GM21529 (cell line): ENCODE measurements around the gene FGF19.

ENCODE experiments used
- ATAC-seq: cut with Tn5 transposase; IDR thresholded peaks from one replicate; pipeline ENCODE4 v1.9.1; 2021; ENCODE audit not compliant: unreplicated experiment

FGF19 gene

DNA sequence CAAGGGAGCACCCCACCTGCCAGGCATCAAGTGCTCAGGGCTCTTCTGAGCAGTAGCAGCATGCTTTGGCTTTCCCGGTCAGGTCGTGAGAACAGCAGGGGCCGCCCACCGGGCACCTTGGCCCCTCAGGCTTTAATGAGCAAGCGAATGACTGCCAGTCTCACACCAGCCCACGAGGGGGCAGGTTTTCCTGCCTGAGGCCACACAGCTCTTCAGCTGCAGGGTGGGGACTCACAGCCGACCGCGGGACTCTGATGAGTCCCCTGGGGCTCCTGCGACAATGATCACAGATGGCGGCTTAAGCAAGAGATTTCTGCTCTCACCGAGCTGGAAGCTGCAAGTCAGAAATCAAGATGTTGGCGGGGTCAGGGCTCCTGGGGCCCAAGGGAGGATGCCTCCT lies 14.3 kb upstream of the FGF19 start:
- ATAC-seq: no peak

DNA sequence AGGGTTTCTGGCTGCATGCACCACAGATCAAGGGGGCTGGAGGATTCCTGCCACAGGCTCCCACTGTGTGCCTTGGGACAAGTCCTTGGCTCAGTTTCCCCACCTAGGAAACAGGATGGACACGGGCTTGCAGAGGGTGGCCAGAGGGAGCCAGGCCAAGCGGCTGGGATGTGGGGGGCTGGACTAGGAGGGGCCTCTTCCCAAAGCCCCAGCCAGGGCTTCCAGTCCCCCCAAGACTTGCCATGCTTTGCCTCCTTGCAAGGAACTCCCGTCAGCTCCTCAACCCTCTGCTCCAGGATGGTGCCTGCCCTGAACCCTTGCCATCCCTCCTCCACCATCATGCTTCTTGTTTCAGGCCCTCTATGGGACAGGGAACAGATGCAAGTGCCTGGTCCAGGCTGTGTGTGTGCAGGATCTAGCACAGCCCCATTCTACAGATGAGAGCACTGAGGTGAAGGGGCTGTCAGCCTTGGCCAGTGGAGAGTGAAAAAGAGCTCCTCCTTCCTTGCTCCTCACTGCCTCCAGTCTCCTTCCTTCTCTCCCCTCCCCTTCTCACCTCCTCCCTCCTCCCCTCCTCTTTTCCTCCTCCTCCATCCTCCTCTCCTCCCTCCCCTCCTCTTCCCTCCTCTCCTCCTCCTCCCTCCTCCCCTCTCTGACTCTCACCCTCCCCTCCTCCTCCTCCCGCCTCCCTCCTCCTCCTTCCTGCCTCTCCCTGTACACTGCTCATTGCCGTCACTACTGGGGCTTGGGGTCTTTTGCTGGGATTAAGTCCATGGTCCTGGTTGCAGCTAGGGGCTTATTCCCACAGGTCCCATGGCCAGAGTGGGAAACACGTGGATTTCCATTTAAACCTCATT lies 13.3 kb upstream of the FGF19 start:
- no peak for ATAC-seq

DNA sequence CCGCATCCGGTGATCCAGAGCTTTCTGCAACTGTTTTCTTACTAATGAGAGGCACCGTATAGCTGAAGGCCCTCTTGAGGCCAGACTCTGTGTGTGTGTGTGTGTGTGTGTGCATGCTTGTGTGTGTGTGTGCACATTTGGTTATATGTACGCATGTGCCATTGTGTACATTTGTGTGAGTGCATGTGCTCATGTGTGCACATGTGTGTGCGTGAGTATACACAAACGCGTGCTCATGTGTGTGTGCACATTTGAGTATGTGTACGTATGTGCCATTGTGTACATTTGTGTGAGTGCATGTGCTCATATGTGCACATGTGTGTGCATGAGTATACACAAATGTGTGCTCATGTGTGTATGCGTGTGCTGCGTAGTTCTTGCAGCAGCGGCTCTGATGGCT lies 12.3 kb upstream of the FGF19 start:
- no peak for ATAC-seq

DNA sequence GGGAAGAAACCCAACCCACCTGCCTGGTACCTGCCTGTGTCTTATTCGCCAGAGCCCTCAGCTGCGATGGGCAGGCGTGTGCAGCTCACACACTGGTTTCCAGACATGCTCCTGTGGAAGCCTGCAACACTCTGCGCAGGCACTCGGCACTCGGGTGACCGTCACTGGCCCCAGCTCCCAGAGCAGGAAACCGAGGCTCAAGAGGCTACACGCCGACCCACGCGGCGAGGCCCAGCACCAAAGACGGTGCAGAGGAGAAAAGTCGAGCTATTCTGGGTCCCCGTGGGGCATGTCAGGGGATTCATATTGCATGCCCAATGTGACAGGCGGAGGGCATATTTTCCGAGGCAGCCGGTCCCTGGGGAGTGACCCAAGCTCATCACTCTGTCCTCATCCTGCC lies 11.6 kb upstream of the FGF19 start:
- no peak for ATAC-seq

DNA sequence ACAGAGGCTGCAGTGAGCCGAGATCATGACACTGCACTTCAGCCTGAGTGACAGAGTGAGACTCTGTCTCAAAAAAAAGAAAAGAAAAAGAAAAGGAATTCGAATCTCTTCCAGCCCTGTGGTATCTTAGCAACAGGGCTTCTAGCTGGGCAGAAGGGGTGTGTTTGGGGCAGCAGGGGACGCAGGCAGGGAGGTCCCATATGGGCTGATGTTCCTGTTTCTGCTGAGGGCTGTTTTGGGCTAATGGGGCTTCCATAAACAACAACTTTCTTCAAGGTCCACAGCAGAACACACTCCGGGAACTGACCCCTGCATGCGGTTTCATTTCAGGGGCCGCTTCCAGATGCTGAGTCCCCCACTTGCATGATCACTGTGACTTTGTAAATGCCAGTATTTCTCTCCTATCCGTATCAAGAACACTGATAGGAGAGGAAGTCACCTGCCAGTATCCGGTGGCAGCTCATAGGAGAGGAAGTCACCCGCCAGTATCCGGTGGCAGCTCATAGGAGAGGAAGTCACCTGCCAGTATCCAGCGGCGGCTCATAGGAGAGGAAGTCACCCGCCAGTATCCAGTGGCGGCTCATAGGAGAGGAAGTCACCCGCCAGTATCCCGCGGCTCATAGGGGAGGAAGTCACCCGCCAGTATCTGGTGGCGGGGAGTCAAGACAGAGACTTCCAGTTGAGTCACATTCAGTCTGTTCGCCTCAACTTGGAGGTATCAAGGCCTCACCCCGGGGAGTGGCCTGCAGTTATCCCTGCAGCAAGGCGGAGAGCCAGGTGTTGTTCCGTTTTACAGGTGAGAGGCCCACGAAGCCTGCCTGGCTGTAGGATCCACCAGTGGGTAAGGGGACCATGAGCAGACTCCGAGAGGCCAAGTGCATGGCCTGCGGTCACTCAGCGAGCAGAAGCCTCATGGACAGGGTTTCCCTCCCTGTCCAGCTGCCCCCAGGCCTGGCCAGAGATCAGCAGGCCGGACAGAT lies 8.3 kb upstream of the FGF19 start:
- ATAC-seq: no peak

- ATAC-seq: no peak
These were observed 5.0 kb upstream of the FGF19 start for GRCh38 chr11:69708736-69709401.

DNA sequence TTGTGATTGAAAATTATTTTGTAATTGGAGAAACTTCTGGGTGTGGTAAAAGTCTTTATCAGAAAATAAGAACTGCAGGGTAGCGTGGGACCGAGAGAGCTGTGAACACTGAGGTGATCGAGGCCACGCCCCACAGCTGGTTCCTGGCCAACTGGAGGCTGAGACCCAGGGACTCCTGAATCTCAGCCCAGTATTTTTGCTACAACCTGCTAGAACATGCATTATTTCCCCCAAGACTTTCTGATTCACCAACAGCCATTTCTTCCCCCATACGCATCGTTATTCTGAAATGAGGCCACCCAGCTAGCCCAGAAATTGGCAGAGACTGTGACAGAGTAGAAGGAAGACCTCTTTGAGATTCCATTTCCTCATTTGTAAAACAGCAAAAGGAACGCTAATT lies 3.4 kb upstream of the FGF19 start:
- ATAC-seq: no peak

GRCh38 chr11:69705901-69706787 lies 2.3 kb upstream of the FGF19 start:
- ATAC-seq: no peak

GRCh38 chr11:69705351-69705811 lies 1.6 kb upstream of the FGF19 start:
- ATAC-seq: no peak

DNA sequence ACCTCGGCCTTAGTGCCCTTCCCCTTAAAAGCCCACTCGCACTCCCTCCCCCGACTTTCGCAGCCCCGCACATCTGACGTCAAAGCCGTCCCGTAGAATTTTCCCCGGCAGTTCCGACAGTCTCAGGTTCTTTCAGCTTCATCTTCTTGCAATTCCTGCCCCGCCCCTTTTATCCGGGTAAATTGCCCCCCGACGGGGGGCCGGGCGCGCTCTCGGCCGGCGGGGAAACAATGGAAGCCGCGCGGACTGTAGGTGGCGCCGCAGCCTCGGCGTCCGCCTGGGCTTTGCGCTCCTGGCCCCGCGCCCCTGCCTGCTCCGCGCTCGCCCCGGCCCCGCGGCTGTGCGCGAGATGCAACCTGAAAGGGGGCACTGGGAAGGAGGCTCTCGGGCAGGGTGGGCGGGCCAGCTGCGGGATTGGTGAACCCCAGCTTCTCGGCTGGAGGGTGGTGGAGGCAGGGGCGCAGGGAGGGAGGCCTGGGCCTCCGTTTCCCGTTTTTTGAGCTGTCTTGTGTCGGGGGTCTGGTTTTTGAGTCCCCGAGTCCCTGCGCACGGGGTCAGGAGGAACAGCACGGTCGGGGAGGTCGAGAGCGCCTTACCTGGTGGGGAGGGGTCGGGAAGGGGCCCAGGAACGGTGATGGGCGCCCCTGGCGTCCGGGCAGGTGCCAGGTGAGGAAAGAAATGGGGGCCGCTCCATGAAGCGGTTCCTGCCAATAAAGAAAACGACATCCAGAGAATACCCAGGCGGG lies 859 bp upstream of the FGF19 start:
- ATAC-seq: no peak

DNA sequence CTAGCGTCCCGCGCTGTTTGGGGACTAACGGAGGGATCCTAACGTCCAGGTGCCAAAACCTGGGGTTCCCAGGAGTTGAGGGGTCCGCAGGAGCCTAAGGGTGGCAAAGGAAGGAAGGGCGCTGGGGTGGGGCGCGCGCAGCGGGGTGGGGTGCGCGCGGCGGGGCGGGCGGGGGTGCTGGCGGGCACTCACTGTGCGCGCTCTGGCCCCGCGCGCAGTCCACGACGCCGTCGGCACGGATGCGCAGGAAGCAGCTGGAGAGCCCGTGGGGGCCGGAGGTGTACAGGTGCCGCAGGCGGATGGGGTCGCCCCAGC lies 412 bp downstream of the FGF19 start:
- no peak for ATAC-seq

- ATAC-seq: no peak
These were observed 911 bp downstream of the FGF19 start for GRCh38 chr11:69702769-69703452.

DNA sequence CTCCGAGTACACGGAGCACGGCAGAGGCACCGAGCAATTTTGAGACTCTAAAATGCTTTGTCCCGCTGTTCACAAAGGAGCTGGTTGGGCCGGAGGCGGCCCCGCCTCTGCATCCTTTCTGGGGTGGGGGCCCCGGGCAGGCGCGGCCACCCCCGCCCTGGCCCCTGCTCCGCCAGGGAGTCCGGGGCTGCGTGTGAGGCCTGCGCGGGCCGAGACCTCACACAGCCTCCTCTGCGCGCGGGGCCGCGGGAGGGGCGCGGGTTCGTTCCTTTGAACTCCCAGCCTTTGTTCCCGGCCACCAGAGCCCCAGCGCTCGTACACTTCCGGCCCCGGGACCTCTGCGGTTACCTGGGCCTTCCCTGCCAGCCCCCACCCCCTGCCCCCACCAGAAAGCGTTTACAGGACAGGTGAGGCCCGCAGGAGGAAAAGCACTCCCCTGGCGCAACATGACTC lies 1.6 kb downstream of the FGF19 start:
- no peak for ATAC-seq

DNA sequence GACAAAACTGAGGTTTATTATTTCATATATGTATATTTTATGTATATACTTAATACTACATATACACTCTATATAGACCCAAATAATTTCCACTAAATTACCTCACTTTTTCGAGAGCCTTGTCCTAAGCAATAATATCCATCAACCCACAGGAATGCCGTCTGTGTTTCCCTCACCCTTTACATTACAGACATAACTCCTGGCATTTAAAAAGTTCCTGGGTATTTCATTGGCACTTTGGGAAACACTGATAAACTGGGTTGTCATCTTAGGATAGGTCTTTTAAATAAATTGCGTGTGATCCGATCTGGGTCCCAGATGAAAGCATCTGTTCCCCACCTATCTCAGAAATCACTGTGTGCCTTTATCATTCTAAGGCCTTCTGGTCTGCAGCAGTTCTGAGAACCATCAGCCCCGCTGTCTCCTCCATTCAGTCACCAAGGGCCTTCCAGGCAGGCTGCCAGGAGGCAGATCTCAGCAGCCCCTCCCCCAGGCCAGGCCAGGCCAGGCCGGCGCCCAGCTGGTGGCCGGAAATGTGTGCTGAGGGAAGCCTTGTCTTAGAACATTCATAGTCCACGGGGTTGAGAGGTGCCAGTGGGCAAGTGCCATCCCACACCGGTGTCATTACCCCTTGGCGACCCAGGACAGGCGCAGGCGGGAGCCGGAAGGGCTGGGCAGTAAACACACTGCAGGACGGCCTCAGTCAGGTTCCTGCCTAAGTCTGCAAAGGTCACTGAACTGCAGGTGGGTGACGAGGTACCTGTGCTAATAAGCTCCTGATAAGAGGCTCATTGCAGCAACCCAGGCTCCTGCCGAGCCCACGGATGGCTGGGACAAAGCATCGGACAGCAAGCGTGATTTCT lies 3.3 kb downstream of the FGF19 start:
- ATAC-seq: no peak

GRCh38 chr11:69699213-69699612 lies 4.6 kb downstream of the FGF19 start:
- no peak for ATAC-seq

- no peak for ATAC-seq
These were observed 5.5 kb downstream of the FGF19 start for GRCh38 chr11:69698362-69698761.

- no peak for ATAC-seq
These were observed 6.0 kb downstream of the FGF19 start for GRCh38 chr11:69697861-69698260.

DNA sequence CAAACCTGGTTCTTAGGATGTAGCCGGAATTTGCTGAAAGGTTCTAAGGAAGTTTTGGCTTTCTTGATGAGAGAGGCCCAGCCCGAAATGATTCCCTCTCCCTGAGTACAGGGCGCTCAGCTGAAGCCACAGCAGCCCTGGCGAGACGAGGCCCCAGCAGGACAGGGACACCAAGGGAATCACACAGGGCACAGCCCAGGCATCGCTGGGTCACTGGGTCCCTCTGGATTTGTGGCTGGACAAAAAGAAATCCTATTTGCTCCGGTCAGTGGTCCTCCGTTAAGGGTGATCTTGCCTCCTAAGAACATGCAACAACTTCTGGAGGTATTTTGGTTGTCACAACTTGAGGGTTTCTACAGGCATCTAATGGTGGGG lies 6.4 kb downstream of the FGF19 start:
- no peak for ATAC-seq
